GM12878 (cell line): ENCODE results near the gene SPATA32. TPM values are rescaled to one million over a fixed set of nuclear protein-coding genes. Genes with fewer than 3 reads are reported as not detected.

Source experiments
- ATAC-seq: fragments of 200-7000 bp; cut with Tn5 transposase; 3 replicates; pipeline ENCODE4 v1.9.1; 2020; ENCODE audit warnings: mild to moderate bottlenecking, moderate library complexity
- BruUV-seq: library from RNA; stranded (reverse); fragments of 400-500 nt; replicated peaks from 2 replicates; lab custom pipeline; 2021; lab: Mats Ljungman, UMichigan
- CTCF ChIA-PET: fragments of 300-600 bp; sonication (Branson Sonifier 250); formaldehyde crosslinking; extraction: SDS; loops from one replicate; lab custom pipeline; 2021; ENCODE audit warnings: inconsistent platforms; lab: Yijun Ruan, JAX
- POLR2A ChIA-PET: fragments of 350-600 bp; formaldehyde crosslinking; extraction: SDS; loops from one replicate; lab custom pipeline; 2021; ENCODE audit warnings: inconsistent platforms; lab: Charles Lee
- RAD21 ChIA-PET: fragments of 300-600 bp; sonication (Branson Sonifier 250); formaldehyde crosslinking; loops from one replicate; lab custom pipeline; 2023; ENCODE audit warnings: antibody characterized with exemption; ENCODE audit not compliant: unreplicated experiment; lab: Charles Lee
- SMC1A ChIA-PET: fragments of 300-600 bp; sonication (Branson Sonifier 250); formaldehyde crosslinking; loops from one replicate; lab custom pipeline; 2023; ENCODE audit not compliant: unreplicated experiment, uncharacterized antibody; lab: Charles Lee
- DNase-seq: peaks from one replicate; pipeline ENCODE4 v3.0.0-alpha.2; 2011; ENCODE audit warnings: low read depth, low spot score
- FAIRE-seq: peaks from 3 replicates; lab custom pipeline; 2011; peaks lifted over from hg19 to GRCh38; lab: Jason Lieb, UNC
- H2AFZ ChIP-seq: 2 replicates; pipeline ENCODE4 v1.6.0; 2011; ENCODE audit warnings: low read depth, low read length, control low read depth; ENCODE audit not compliant: control insufficient read depth
- H3K27ac ChIP-seq: 2 replicates; pipeline ENCODE4 v1.5.1; 2011; ENCODE audit warnings: control low read depth; ENCODE audit not compliant: control insufficient read depth, insufficient read depth
- H3K27me3 ChIP-seq, 2 experiments: replicated peaks in 1 of 2; 2 replicates each; pipeline versions ENCODE4 v1.6.0 to v1.6.1; 2011; ENCODE audit warnings: low read length in 1 of 2; ENCODE audit not compliant: control insufficient read depth in 2 of 2, insufficient read depth in 2 of 2
- H3K36me3 ChIP-seq, 2 experiments: 2 replicates each; pipeline ENCODE4 v1.5.1; 2011; ENCODE audit warnings: low read length in 1 of 2; ENCODE audit not compliant: control insufficient read depth in 2 of 2, insufficient read depth in 2 of 2
- H3K4me1 ChIP-seq: 2 replicates; pipeline ENCODE4 v1.6.1; 2011; ENCODE audit warnings: mild to moderate bottlenecking, low read length, moderate library complexity, mixed read lengths; ENCODE audit not compliant: control insufficient read depth, insufficient read depth
- H3K4me2 ChIP-seq: 2 replicates; pipeline ENCODE4 v1.6.0; 2011; ENCODE audit warnings: control low read depth; ENCODE audit not compliant: control insufficient read depth, insufficient read depth
- H3K4me3 ChIP-seq: fragments of 200-600 bp; sonication (generic); 2 replicates; pipeline ENCODE4 v1.5.1; 2016
- H3K79me2 ChIP-seq: 2 replicates; pipeline ENCODE4 v1.6.0; 2011; ENCODE audit warnings: low read length; ENCODE audit not compliant: control insufficient read depth, insufficient read depth
- H3K9ac ChIP-seq: 2 replicates; pipeline ENCODE4 v1.8.0; 2011; ENCODE audit warnings: low read length, control low read depth, mixed read lengths; ENCODE audit not compliant: control insufficient read depth, insufficient read depth
- H3K9me3 ChIP-seq: replicated peaks from 3 replicates; pipeline ENCODE4 v1.5.1; 2011; ENCODE audit warnings: mild to moderate bottlenecking, low read length; ENCODE audit not compliant: control insufficient read depth, insufficient read depth
- H4K20me1 ChIP-seq: 2 replicates; pipeline ENCODE4 v1.6.0; 2011; ENCODE audit not compliant: control insufficient read depth, insufficient read depth
- CBX5 ChIP-seq: sonication (generic); IDR thresholded peaks from 2 replicates; pipeline ENCODE4 v1.6.1; 2016; ENCODE audit warnings: low read depth, moderate library complexity, mild to moderate bottlenecking, inconsistent platforms
- CHD1 ChIP-seq: IDR thresholded peaks from 2 replicates; pipeline ENCODE4 v1.6.1; 2012; ENCODE audit warnings: low read depth, low read length, improper control_type of control experiment
- CREB1 ChIP-seq: IDR thresholded peaks from 2 replicates; pipeline ENCODE4 v1.6.1; 2012; ENCODE audit warnings: low read depth, mild to moderate bottlenecking, inconsistent platforms
- EED ChIP-seq: sonication (generic); IDR thresholded peaks from 2 replicates; pipeline ENCODE4 v1.6.1; 2016; ENCODE audit warnings: antibody characterized with exemption, low read depth
- EZH2 ChIP-seq: IDR thresholded peaks from 2 replicates; pipeline ENCODE4 v1.6.1; 2012; ENCODE audit warnings: low read depth, mild to moderate bottlenecking, control low read depth, inconsistent platforms, low read length, borderline replicate concordance; ENCODE audit not compliant: control insufficient read depth
- FOS ChIP-seq: IDR thresholded peaks from 3 replicates; pipeline ENCODE4 v1.6.1; 2011; ENCODE audit warnings: borderline replicate concordance; ENCODE audit not compliant: insufficient read length; ENCODE audit errors: extremely low read depth
- HCFC1 ChIP-seq: fragments of 150-350 bp; IDR thresholded peaks from 2 replicates; pipeline ENCODE4 v1.6.1; 2014; ENCODE audit warnings: low read length
- NR2F1 ChIP-seq: fragments of 450-650 bp; conservative IDR thresholded peaks from 2 replicates; pipeline ENCODE4 v1.6.1; 2017; ENCODE audit warnings: mild to moderate bottlenecking
- PAX5 ChIP-seq: IDR thresholded peaks from 2 replicates; pipeline ENCODE4 v1.6.1; 2011; ENCODE audit warnings: low read depth, low read length, borderline replicate concordance
- PAX8 ChIP-seq: fragments of 450-650 bp; IDR thresholded peaks from 2 replicates; pipeline ENCODE4 v1.6.1; 2017; ENCODE audit warnings: mild to moderate bottlenecking, moderate library complexity
- RB1 ChIP-seq: fragments of 450-650 bp; formaldehyde crosslinking; IDR thresholded peaks from 2 replicates; pipeline ENCODE4 v1.6.1; 2017; ENCODE audit warnings: mild to moderate bottlenecking, borderline replicate concordance
- SMAD1 ChIP-seq: fragments of 450-650 bp; IDR thresholded peaks from 2 replicates; pipeline ENCODE4 v1.6.1; 2018; ENCODE audit warnings: mild to moderate bottlenecking, low read depth; ENCODE audit not compliant: partially characterized antibody
- SP1 ChIP-seq: IDR thresholded peaks from one replicate; pipeline ENCODE4 v1.6.1; 2011; ENCODE audit warnings: low read depth, low read length
- SREBF2 ChIP-seq: IDR thresholded peaks from 2 replicates; pipeline ENCODE4 v1.6.1; 2012; ENCODE audit warnings: mild to moderate bottlenecking, low read length
- SUPT20H ChIP-seq: IDR thresholded peaks from 2 replicates; pipeline ENCODE4 v1.6.1; 2011; ENCODE audit warnings: low read depth, mild to moderate bottlenecking, low read length, moderate library complexity, borderline replicate concordance; ENCODE audit not compliant: control insufficient read depth
- TCF12 ChIP-seq: IDR thresholded peaks from 2 replicates; pipeline ENCODE4 v1.6.1; 2011; ENCODE audit warnings: low read depth, mild to moderate bottlenecking, low read length
- TCF7 ChIP-seq: IDR thresholded peaks from 2 replicates; pipeline ENCODE4 v1.6.1; 2014; ENCODE audit warnings: antibody characterized with exemption, borderline replicate concordance
- WRNIP1 ChIP-seq: IDR thresholded peaks from 2 replicates; pipeline ENCODE4 v1.6.1; 2011; ENCODE audit warnings: low read depth, low read length, improper control_type of control experiment, borderline replicate concordance
- YY1 ChIP-seq: IDR thresholded peaks from 2 replicates; pipeline ENCODE4 v1.6.1; 2011; ENCODE audit warnings: low read depth, mild to moderate bottlenecking, low read length
- ZBED1 ChIP-seq: IDR thresholded peaks from 2 replicates; pipeline ENCODE4 v1.6.1; 2016; ENCODE audit warnings: borderline replicate concordance
- ZNF274 ChIP-seq: IDR thresholded peaks from one replicate; pipeline ENCODE4 v1.8.0; 2011; ENCODE audit not compliant: insufficient read length, insufficient read depth
- ZNF622 ChIP-seq: fragments of 450-650 bp; IDR thresholded peaks from 2 replicates; pipeline ENCODE4 v1.6.1; 2017; ENCODE audit warnings: mild to moderate bottlenecking, inconsistent platforms
- WGBS: methylation state at CpG from one replicate; pipeline ENCODE4 v1.1.6; 2016; ENCODE audit warnings: low lambda C conversion rate; ENCODE audit not compliant: insufficient replicate concordance, insufficient coverage; ENCODE audit errors: missing lambda C conversion rate; 5-methylcytosine and 5-hydroxymethylcytosine counted together
- in situ Hi-C: fragments of 300-500 bp; cut with MboI; formaldehyde crosslinking; loops from 9 replicates; pipeline ENCODE4 v1.14.3; 2018; ENCODE audit warnings: mixed read lengths
- intact Hi-C: fragments of 100-400 bp; cut with micrococcal nuclease; formaldehyde crosslinking; loops from one replicate; pipeline ENCODE4 v1.14.2; 2022; ENCODE audit not compliant: unreplicated experiment
- polyA plus RNA-seq, 11 experiments: library from polyadenylated mRNA; depleted of rRNA in 4 of 11; unstranded in 6 of 11; stranded (reverse) in 5 of 11; fragments of >200 nt; fragmentation: Nextera tagmentation in 4 of 11; fragmentation: Illumina TruSeq in 1 of 11; extraction: Ambion mirVana in 4 of 11; extraction: Trizol in 1 of 11; gene quantifications; 1 replicate in 1 of 11; 2 replicates in 10 of 11; pipeline versions ENCODE4 v1.2.1 to v1.2.3, GENCODE V29; 2011 to 2016; ENCODE audit warnings: inconsistent platforms in 2 of 11, missing spikeins in 2 of 11, low read depth in 1 of 11
- total RNA-seq, 4 experiments: library from RNA; depleted of rRNA in 3 of 4; stranded (reverse); fragments of >200 nt in 3 of 4; fragmentation: Illumina TruSeq in 1 of 4; extraction: Trizol in 1 of 4; gene quantifications; 2 replicates each; pipeline versions ENCODE4 v1.2.1 to v1.2.3, GENCODE V29; 2013 to 2021
- TF ChIP-seq, protein P1 (sequence below): fragments of 450-650 bp; formaldehyde crosslinking; IDR thresholded peaks from 2 replicates; pipeline ENCODE4 v1.5.0; 2022; ENCODE audit warnings: mild to moderate bottlenecking, missing genetic modification characterization

Gene SPATA32
- total and polyA plus RNA-seq, 10 of the 15 experiments (the other 5 are each of a cell fraction or from before 2014, with no cell fraction given) = 0.03 to 0.35 (median 0.11) TPM; not detected in 3

DNA sequence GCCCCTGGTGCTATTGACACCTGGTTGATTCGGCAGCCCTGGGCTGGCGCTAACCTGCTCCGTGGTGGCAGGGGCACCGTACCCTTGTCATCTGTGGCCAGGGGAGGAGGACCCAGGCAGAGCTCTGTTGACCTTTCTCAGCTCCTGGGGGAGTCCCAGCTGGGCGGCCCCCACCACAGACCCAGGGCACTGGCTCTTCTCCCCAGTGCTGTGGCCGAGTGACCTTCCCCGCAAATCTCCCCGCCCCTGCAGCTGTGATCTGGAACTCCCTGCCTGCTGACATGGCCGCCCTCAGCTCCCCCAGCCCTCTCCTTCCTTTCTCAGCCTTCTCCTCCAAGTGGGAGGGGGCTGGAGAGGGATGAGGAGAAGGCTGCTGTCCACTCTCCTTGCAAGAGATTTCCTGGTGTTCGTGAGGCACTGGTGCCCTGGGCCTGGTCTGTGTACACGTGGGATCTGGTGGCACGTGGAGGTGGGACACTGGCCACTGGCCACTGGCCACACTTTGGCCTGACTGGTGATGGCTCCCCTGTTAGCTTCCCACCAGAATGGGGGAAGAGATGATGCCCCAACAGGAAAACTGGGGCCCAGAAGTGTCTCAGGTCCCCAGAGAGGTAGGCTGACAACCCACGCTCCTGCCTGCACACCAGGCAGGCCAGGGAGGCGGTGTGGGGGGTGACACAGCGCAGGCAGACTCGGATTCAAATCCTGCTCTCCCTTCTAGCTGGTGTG is 32.0 kb downstream of the SPATA32 start:
- Histone ChIP-seq H3K9me3 (no peaks in the 10 kb centered on the region), H2AFZ (no peak overlapping the region), H3K4me1 (peaks cover 57% of the 10 kb centered on the region), H3K27ac (peak overlapping the region; percentile 100), H3K79me2 (peaks cover 63% of the 10 kb centered on the region), H3K4me2 (peak overlapping the region; percentile 100), H3K4me3 (peak overlapping the region; percentile 89; the same call in 1 of the 2 replicates), H3K27me3 (no peaks in the 10 kb centered on the region), H4K20me1 (no peaks in the 10 kb centered on the region), H3K36me3 (peaks cover 4 to 17% of the 10 kb centered on the region in 2 experiments; a peak in 3 of 4 replicates), H3K9ac (peak overlapping the region; percentile 92)
- no peak for DNase-seq
- in situ Hi-C loops = no loop called here
- BruUV-seq = no TSS peak
- no peak for FAIRE-seq
- ChIA-PET POLR2A (interaction anchor here (0.5 to 11.4 kb wide), 11 partner anchors 9 to 263 kb away, joined by 3 to 140 read pairs (median 6); partner anchors contain the start of genes FMNL1, HEXIM1, HEXIM2 and MAP3K14), RAD21 (interaction anchor here (0.6 to 10.1 kb wide), 9 partner anchors 9 to 94 kb away, joined by 4 to 225 read pairs (median 9); partner anchors contain the start of genes ACBD4 and FMNL1), SMC1A (interaction anchor here (1.0 to 11.4 kb wide), 10 partner anchors 12 to 202 kb away, joined by 3 to 201 read pairs (median 4); partner anchors contain the start of gene ACBD4), CTCF (interaction anchor here (0.8 to 12.8 kb wide), 14 partner anchors 10 to 183 kb away, joined by 3 to 429 read pairs (median 5); partner anchors contain the start of genes ACBD4, FMNL1 and MAP3K14)
- ATAC-seq = peak; percentile 12
- 30% methylated on average over 16 of the region's 16 CpGs for WGBS
- intact Hi-C loops = loop anchor here (5.0 kb wide), 1 partner anchor 87 kb away; the partner anchor contains the start of gene MAP3K14
- TF ChIP-seq PAX5 (0 out of 2 replicates have a peak, but pooled peaks have one; percentile 11), EZH2 (no peak), CBX5 (no peak), HCFC1 (no peak), YY1 (peak; percentile 85), SMAD1 (no peak), PAX8 (no peak), SUPT20H (no peak), TCF7 (no peak), EED (no peak), ZBED1 (no peak), TCF12 (peak; percentile 70; the same call in 1 of the 2 replicates), WRNIP1 (no peak), CHD1 (no peak), ZNF622 (no peak), SP1 (no peak), CREB1 (no peak), FOS (no peak), SREBF2 (no peak), RB1 (no peak), ZNF274 (no peak), NR2F1 (peak; percentile 79)
- TF ChIP-seq, protein P1, sequence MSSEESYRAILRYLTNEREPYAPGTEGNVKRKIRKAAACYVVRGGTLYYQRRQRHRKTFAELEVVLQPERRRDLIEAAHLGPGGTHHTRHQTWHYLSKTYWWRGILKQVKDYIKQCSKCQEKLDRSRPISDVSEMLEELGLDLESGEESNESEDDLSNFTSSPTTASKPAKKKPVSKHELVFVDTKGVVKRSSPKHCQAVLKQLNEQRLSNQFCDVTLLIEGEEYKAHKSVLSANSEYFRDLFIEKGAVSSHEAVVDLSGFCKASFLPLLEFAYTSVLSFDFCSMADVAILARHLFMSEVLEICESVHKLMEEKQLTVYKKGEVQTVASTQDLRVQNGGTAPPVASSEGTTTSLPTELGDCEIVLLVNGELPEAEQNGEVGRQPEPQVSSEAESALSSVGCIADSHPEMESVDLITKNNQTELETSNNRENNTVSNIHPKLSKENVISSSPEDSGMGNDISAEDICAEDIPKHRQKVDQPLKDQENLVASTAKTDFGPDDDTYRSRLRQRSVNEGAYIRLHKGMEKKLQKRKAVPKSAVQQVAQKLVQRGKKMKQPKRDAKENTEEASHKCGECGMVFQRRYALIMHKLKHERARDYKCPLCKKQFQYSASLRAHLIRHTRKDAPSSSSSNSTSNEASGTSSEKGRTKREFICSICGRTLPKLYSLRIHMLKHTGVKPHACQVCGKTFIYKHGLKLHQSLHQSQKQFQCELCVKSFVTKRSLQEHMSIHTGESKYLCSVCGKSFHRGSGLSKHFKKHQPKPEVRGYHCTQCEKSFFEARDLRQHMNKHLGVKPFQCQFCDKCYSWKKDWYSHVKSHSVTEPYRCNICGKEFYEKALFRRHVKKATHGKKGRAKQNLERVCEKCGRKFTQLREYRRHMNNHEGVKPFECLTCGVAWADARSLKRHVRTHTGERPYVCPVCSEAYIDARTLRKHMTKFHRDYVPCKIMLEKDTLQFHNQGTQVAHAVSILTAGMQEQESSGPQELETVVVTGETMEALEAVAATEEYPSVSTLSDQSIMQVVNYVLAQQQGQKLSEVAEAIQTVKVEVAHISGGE = no peak
